ENCODE data around the gene WDR83. TPM values are rescaled to one million over a fixed set of nuclear protein-coding genes. Genes with fewer than 3 reads are reported as not detected.
A peak's percentile ranks its signal among the peaks of the same experiment; 100 is the strongest.

WDR83 gene
- total and polyA plus RNA-seq, 12 donors = 3.9 to 68.5 (median 15.0) TPM

- TF ChIP-seq POLR2A (IDR thresholded peaks at IDR 0.05) (no peak), CTCF (IDR thresholded peaks at IDR 0.05) (no peak)
- WGBS, 4 donors = 90 to 97% (median 96%) methylated on average over 19 to 22 of the region's 22 CpGs
- H3K27ac ChIP-seq = no peak overlapping the region
- no peaks in the 10 kb centered on the region for H3K4me1 ChIP-seq (replicated peaks in 1 of 2)
- no peaks in the 10 kb centered on the region for H3K27me3 ChIP-seq
- peaks cover 0 to 48% of the 10 kb centered on the region in 2 donors for H3K36me3 ChIP-seq (replicated peaks in 1 of 2)
- no peaks in the 10 kb centered on the region for H3K9me3 ChIP-seq (replicated peaks in 1 of 3)
- no peak for DNase-seq
- no peak overlapping the region for H3K4me3 ChIP-seq
- intact Hi-C loops (cut with DNase I) = no loop called here
Measured at GRCh38 chr19:12657966-12658365, 8.6 kb upstream of the WDR83 start.

- H3K9me3 ChIP-seq (replicated peaks in 1 of 3) = no peaks in the 10 kb centered on the region
- DNase-seq = no peak
- H3K27me3 ChIP-seq = no peaks in the 10 kb centered on the region
- 94 to 97% (median 95%) methylated on average over 6 to 12 of the region's 12 CpGs for WGBS, 4 donors
- TF ChIP-seq POLR2A (IDR thresholded peaks at IDR 0.05) (no peak), CTCF (IDR thresholded peaks at IDR 0.05) (no peak)
- no peak overlapping the region for H3K4me3 ChIP-seq
- peaks cover 0 to 50% of the 10 kb centered on the region in 2 donors for H3K36me3 ChIP-seq (replicated peaks in 1 of 2)
- intact Hi-C loops (cut with DNase I) = no loop called here
- peaks cover 0 to 7% of the 10 kb centered on the region in 2 donors for H3K4me1 ChIP-seq (replicated peaks in 1 of 2)
- no peak overlapping the region for H3K27ac ChIP-seq
Measured at GRCh38 chr19:12660980-12661379, 5.6 kb upstream of the WDR83 start.

- peak overlapping the region in 1 of 5 donors; percentile 24 for H3K27ac ChIP-seq
- intact Hi-C loops (cut with DNase I) = loop anchor here in 1 of 2 donors (5.0 kb wide), 1 partner anchor 52 kb away; the partner anchor contains the start of genes ZNF490 and ZNF791
- H3K4me1 ChIP-seq (replicated peaks in 1 of 2) = peaks cover 10 to 28% of the 10 kb centered on the region in 2 donors
- no peak overlapping the region for H3K4me3 ChIP-seq
- 77 to 82% (median 79%) methylated on average over 17 to 29 of the region's 29 CpGs for WGBS, 4 donors
- TF ChIP-seq CTCF (IDR thresholded peaks at IDR 0.05) (no peak), POLR2A (IDR thresholded peaks at IDR 0.05) (no peak)
- H3K27me3 ChIP-seq = no peaks in the 10 kb centered on the region
- no peak for DNase-seq
- H3K36me3 ChIP-seq (replicated peaks in 1 of 2) = peaks cover 0 to 42% of the 10 kb centered on the region in 2 donors
- no peaks in the 10 kb centered on the region for H3K9me3 ChIP-seq (replicated peaks in 1 of 3)
Measured at GRCh38 chr19:12664406-12665280, 2.0 kb upstream of the WDR83 start.

GRCh38 chr19:12665281-12665573 lies 1.4 kb upstream of the WDR83 start:
- Histone ChIP-seq H3K9me3 (replicated peaks in 1 of 3) (no peaks in the 10 kb centered on the region), H3K36me3 (replicated peaks in 1 of 2) (peaks cover 0 to 37% of the 10 kb centered on the region in 2 donors), H3K4me3 (peak overlapping the region in 1 of 4 donors; percentile 80), H3K27me3 (no peaks in the 10 kb centered on the region), H3K27ac (peak overlapping the region in 1 of 5 donors; percentile 72), H3K4me1 (replicated peaks in 1 of 2) (peaks cover 13 to 31% of the 10 kb centered on the region in 2 donors)
- DNase-seq = peak in 4 of 7 donors; percentile 60 to 74 (median 68)
- WGBS, 4 donors = 58 to 83% (median 79%) methylated on average over 7 to 10 of the region's 10 CpGs
- intact Hi-C loops (cut with DNase I) = loop anchor here in 1 of 2 donors (5.0 kb wide), 1 partner anchor 53 kb away; the partner anchor contains the start of genes ZNF490 and ZNF791
- TF ChIP-seq POLR2A (IDR thresholded peaks at IDR 0.05) = no peak
- no peak for TF ChIP-seq CTCF (IDR thresholded peaks at IDR 0.05)

Measured in adrenal gland (tissue), 12 donors.